ENCODE data around the gene HOTAIR. TPM values are rescaled to one million over a fixed set of nuclear protein-coding genes. Genes with fewer than 3 reads are reported as not detected.

Gene HOTAIR
- polyA plus RNA-seq, 1 donor from 2014 or later = not detected

DNA sequence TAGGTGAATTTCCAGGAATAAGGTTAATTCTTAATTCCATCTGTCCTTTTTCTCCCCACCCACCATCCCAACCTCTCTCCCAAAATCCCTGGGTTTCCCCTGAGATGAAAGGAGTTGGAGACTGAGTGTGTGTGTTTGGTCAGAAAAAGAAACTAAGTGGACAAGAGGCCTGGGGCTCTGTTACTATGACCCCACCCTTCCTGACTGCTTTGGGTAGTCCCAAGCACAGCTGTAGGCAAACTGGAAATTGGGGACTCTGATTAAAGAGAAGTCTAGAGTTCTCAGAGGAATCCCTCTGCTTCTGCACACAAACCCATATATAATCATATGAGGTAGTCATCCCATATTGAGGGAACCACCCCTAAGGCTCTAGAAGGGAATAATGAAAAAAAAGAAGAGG, 27.0 kb downstream of the HOTAIR start:
- H3K9me2 ChIP-seq (ENCODE audit: insufficient read depth, low read length) = no peaks in the 10 kb centered on the region
- no peak overlapping the region for H3K4me3 ChIP-seq (ENCODE audit: low read length)
- H3K4me2 ChIP-seq (ENCODE audit: low read length) = no peak overlapping the region
- H3K79me2 ChIP-seq (replicated peaks; ENCODE audit: insufficient read depth, low read length) = no peaks in the 10 kb centered on the region
- H4K20me1 ChIP-seq (ENCODE audit: insufficient read depth) = no peaks in the 10 kb centered on the region
- H3K27me3 ChIP-seq (ENCODE audit: insufficient read depth, low read depth, low read length) = peaks cover 100% of the 10 kb centered on the region
- no peak overlapping the region for H3K27ac ChIP-seq (ENCODE audit: low read length)
- no peak overlapping the region for H2AFZ ChIP-seq (ENCODE audit: low read depth, low read length)
- no peak overlapping the region for H3K9ac ChIP-seq (ENCODE audit: low read length)
- TF ChIP-seq POLR2AphosphoS5 (IDR thresholded peaks at IDR 0.05) (no peak), MXI1 (conservative IDR thresholded peaks at IDR 0.05; ENCODE audit: poor library complexity, severe bottlenecking) (no peak), TAF1 (IDR thresholded peaks at IDR 0.05; ENCODE audit: low read depth) (no peak), EZH2 (IDR thresholded peaks at IDR 0.05; ENCODE audit: borderline replicate concordance, insufficient read depth, low read length, poor library complexity, severe bottlenecking) (no peak), RAD21 (conservative IDR thresholded peaks at IDR 0.05) (no peak), EP300 (conservative IDR thresholded peaks at IDR 0.05; ENCODE audit: poor library complexity, severe bottlenecking) (no peak), REST (IDR thresholded peaks at IDR 0.05; ENCODE audit: borderline replicate concordance) (no peak), SMC3 (conservative IDR thresholded peaks at IDR 0.05; ENCODE audit: poor library complexity) (no peak)
- TF ChIP-seq, protein P1, sequence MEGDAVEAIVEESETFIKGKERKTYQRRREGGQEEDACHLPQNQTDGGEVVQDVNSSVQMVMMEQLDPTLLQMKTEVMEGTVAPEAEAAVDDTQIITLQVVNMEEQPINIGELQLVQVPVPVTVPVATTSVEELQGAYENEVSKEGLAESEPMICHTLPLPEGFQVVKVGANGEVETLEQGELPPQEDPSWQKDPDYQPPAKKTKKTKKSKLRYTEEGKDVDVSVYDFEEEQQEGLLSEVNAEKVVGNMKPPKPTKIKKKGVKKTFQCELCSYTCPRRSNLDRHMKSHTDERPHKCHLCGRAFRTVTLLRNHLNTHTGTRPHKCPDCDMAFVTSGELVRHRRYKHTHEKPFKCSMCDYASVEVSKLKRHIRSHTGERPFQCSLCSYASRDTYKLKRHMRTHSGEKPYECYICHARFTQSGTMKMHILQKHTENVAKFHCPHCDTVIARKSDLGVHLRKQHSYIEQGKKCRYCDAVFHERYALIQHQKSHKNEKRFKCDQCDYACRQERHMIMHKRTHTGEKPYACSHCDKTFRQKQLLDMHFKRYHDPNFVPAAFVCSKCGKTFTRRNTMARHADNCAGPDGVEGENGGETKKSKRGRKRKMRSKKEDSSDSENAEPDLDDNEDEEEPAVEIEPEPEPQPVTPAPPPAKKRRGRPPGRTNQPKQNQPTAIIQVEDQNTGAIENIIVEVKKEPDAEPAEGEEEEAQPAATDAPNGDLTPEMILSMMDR (IDR thresholded peaks at IDR 0.05; ENCODE audit: poor library complexity, severe bottlenecking) = no peak
- no peaks in the 10 kb centered on the region for H3F3A ChIP-seq (ENCODE audit: insufficient read depth, low read length, poor library complexity, severe bottlenecking)
- H3K9me3 ChIP-seq (ENCODE audit: low read length) = no peaks in the 10 kb centered on the region
- no peaks in the 10 kb centered on the region for H3K36me3 ChIP-seq (ENCODE audit: insufficient read depth, low read length)

- peaks cover 100% of the 10 kb centered on the region for H3K27me3 ChIP-seq (ENCODE audit: insufficient read depth, low read depth, low read length)
- no peak overlapping the region for H3K27ac ChIP-seq (ENCODE audit: low read length)
- H4K20me1 ChIP-seq (ENCODE audit: insufficient read depth) = no peaks in the 10 kb centered on the region
- no peaks in the 10 kb centered on the region for H3K9me3 ChIP-seq (ENCODE audit: low read length)
- H3K9me2 ChIP-seq (ENCODE audit: insufficient read depth, low read length) = no peaks in the 10 kb centered on the region
- no peaks in the 10 kb centered on the region for H3K36me3 ChIP-seq (ENCODE audit: insufficient read depth, low read length)
- H3K79me2 ChIP-seq (replicated peaks; ENCODE audit: insufficient read depth, low read length) = no peaks in the 10 kb centered on the region
- no peak for TF ChIP-seq POLR2AphosphoS5 (IDR thresholded peaks at IDR 0.05)
- TF ChIP-seq SMC3 (conservative IDR thresholded peaks at IDR 0.05; ENCODE audit: poor library complexity) = no peak
- TF ChIP-seq EZH2 (IDR thresholded peaks at IDR 0.05; ENCODE audit: borderline replicate concordance, insufficient read depth, low read length, poor library complexity, severe bottlenecking) = no peak
- TF ChIP-seq, protein P1 (IDR thresholded peaks at IDR 0.05; ENCODE audit: poor library complexity, severe bottlenecking) = no peak
- TF ChIP-seq TAF1 (IDR thresholded peaks at IDR 0.05; ENCODE audit: low read depth) = no peak
- TF ChIP-seq RAD21 (conservative IDR thresholded peaks at IDR 0.05) = no peak
- no peak for TF ChIP-seq REST (IDR thresholded peaks at IDR 0.05; ENCODE audit: borderline replicate concordance)
- no peak for TF ChIP-seq MXI1 (conservative IDR thresholded peaks at IDR 0.05; ENCODE audit: poor library complexity, severe bottlenecking)
- TF ChIP-seq EP300 (conservative IDR thresholded peaks at IDR 0.05; ENCODE audit: poor library complexity, severe bottlenecking) = no peak
- H3F3A ChIP-seq (ENCODE audit: insufficient read depth, low read length, poor library complexity, severe bottlenecking) = no peaks in the 10 kb centered on the region
- no peak overlapping the region for H3K9ac ChIP-seq (ENCODE audit: low read length)
- H3K4me2 ChIP-seq (ENCODE audit: low read length) = no peak overlapping the region
- H3K4me3 ChIP-seq (ENCODE audit: low read length) = no peak overlapping the region
- H2AFZ ChIP-seq (ENCODE audit: low read depth, low read length) = no peak overlapping the region
These were observed 29.6 kb downstream of the HOTAIR start for GRCh38 chr12:53944907-53945847.
